Measurements from ENCODE around the gene TGFBR3.
"Not testable (repeated sequence)": the region's sequence is repeated elsewhere in the genome, so short reads cannot be mapped to it uniquely, and the experiment has no call there.

The TGFBR3 gene

GRCh38 chr1:91672601-91673161 is 213.3 kb downstream of the TGFBR3 start:
- ATAC-seq (ENCODE audit: low read depth) (no peak), DNase-seq (ENCODE audit: low spot score) (no peak)
- H3K36me3 ChIP-seq (ENCODE audit: low read depth): no peaks in the 10 kb centered on the region
- no peak overlapping the region for H3K27ac ChIP-seq (ENCODE audit: poor library complexity, severe bottlenecking)
- no peak overlapping the region for H3K4me3 ChIP-seq (ENCODE audit: severe bottlenecking)
- TF ChIP-seq, protein P1, sequence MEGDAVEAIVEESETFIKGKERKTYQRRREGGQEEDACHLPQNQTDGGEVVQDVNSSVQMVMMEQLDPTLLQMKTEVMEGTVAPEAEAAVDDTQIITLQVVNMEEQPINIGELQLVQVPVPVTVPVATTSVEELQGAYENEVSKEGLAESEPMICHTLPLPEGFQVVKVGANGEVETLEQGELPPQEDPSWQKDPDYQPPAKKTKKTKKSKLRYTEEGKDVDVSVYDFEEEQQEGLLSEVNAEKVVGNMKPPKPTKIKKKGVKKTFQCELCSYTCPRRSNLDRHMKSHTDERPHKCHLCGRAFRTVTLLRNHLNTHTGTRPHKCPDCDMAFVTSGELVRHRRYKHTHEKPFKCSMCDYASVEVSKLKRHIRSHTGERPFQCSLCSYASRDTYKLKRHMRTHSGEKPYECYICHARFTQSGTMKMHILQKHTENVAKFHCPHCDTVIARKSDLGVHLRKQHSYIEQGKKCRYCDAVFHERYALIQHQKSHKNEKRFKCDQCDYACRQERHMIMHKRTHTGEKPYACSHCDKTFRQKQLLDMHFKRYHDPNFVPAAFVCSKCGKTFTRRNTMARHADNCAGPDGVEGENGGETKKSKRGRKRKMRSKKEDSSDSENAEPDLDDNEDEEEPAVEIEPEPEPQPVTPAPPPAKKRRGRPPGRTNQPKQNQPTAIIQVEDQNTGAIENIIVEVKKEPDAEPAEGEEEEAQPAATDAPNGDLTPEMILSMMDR (IDR thresholded peaks at IDR 0.05; ENCODE audit: poor library complexity, severe bottlenecking): no peak
- no peaks in the 10 kb centered on the region for H3K9me3 ChIP-seq (ENCODE audit: severe bottlenecking)
- H3K27me3 ChIP-seq (ENCODE audit: insufficient read depth, poor library complexity, severe bottlenecking): no peaks in the 10 kb centered on the region
- H3K4me1 ChIP-seq (ENCODE audit: insufficient read depth, poor library complexity, severe bottlenecking): no peaks in the 10 kb centered on the region

- H3K36me3 ChIP-seq (ENCODE audit: low read depth): no peaks in the 10 kb centered on the region
- no peak overlapping the region for H3K4me3 ChIP-seq (ENCODE audit: severe bottlenecking)
- H3K27me3 ChIP-seq (ENCODE audit: insufficient read depth, poor library complexity, severe bottlenecking): no peaks in the 10 kb centered on the region
- TF ChIP-seq, protein P1 (IDR thresholded peaks at IDR 0.05; ENCODE audit: poor library complexity, severe bottlenecking): no peak
- no peak for DNase-seq (ENCODE audit: low spot score)
- H3K4me1 ChIP-seq (ENCODE audit: insufficient read depth, poor library complexity, severe bottlenecking): no peaks in the 10 kb centered on the region
- H3K27ac ChIP-seq (ENCODE audit: poor library complexity, severe bottlenecking): no peak overlapping the region
- H3K9me3 ChIP-seq (ENCODE audit: severe bottlenecking): no peaks in the 10 kb centered on the region
- no peak for ATAC-seq (ENCODE audit: low read depth)
These were observed 215.2 kb downstream of the TGFBR3 start for GRCh38 chr1:91670781-91671180.

- no peaks in the 10 kb centered on the region for H3K9me3 ChIP-seq (ENCODE audit: severe bottlenecking)
- no peaks in the 10 kb centered on the region for H3K27me3 ChIP-seq (ENCODE audit: insufficient read depth, poor library complexity, severe bottlenecking)
- ATAC-seq (ENCODE audit: low read depth) (no peak), DNase-seq (ENCODE audit: low spot score) (no peak)
- H3K27ac ChIP-seq (ENCODE audit: poor library complexity, severe bottlenecking): no peak overlapping the region
- no peak overlapping the region for H3K4me3 ChIP-seq (ENCODE audit: severe bottlenecking)
- TF ChIP-seq, protein P1 (IDR thresholded peaks at IDR 0.05; ENCODE audit: poor library complexity, severe bottlenecking): no peak
- no peaks in the 10 kb centered on the region for H3K36me3 ChIP-seq (ENCODE audit: low read depth)
- no peaks in the 10 kb centered on the region for H3K4me1 ChIP-seq (ENCODE audit: insufficient read depth, poor library complexity, severe bottlenecking)
These were observed 216.2 kb downstream of the TGFBR3 start for GRCh38 chr1:91669584-91670350.

- not testable (repeated sequence) for H3K4me1 ChIP-seq (ENCODE audit: insufficient read depth, poor library complexity, severe bottlenecking); H3K9me3 ChIP-seq (ENCODE audit: severe bottlenecking); H3K4me3 ChIP-seq (ENCODE audit: severe bottlenecking); ATAC-seq (ENCODE audit: low read depth); DNase-seq (ENCODE audit: low spot score); H3K27me3 ChIP-seq (ENCODE audit: insufficient read depth, poor library complexity, severe bottlenecking); H3K27ac ChIP-seq (ENCODE audit: poor library complexity, severe bottlenecking); H3K36me3 ChIP-seq (ENCODE audit: low read depth)
These were observed 219.3 kb downstream of the TGFBR3 start for GRCh38 chr1:91666651-91667050.

DNA sequence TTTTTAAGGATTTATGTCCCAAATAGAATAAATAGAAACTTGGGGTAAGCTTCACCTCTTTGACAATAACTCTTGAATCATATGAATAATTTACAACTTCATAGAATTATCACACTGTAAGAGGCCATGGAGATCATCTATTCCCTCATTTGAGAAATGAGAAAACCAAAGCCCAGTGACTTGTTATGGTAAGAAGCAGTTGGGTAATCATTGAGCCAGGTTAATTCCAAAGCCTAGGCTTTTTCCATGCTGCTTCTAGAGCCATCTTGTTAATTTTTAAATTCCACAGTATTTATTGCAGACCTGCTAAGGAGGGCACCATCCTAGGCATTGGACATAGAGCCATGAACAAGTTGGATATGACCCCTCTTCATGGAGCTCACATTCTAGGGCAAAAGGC is 224.8 kb downstream of the TGFBR3 start:
- no peak for ATAC-seq (ENCODE audit: low read depth)

More for the DNA sequence above, 224.8 kb downstream of the TGFBR3 start:
- H3K4me1 ChIP-seq (ENCODE audit: insufficient read depth, poor library complexity, severe bottlenecking): no peaks in the 10 kb centered on the region
- TF ChIP-seq, protein P1 (IDR thresholded peaks at IDR 0.05; ENCODE audit: poor library complexity, severe bottlenecking): no peak
- H3K4me3 ChIP-seq (ENCODE audit: severe bottlenecking): no peak overlapping the region
- no peaks in the 10 kb centered on the region for H3K9me3 ChIP-seq (ENCODE audit: severe bottlenecking)
- no peaks in the 10 kb centered on the region for H3K27me3 ChIP-seq (ENCODE audit: insufficient read depth, poor library complexity, severe bottlenecking)
- no peaks in the 10 kb centered on the region for H3K36me3 ChIP-seq (ENCODE audit: low read depth)
- DNase-seq (ENCODE audit: low spot score): no peak
- no peak overlapping the region for H3K27ac ChIP-seq (ENCODE audit: poor library complexity, severe bottlenecking)
